DMS53 (cell line): Measurements from ENCODE around the gene LVRN.
"Not testable (repeated sequence)": the region's sequence is repeated elsewhere in the genome, so short reads cannot be mapped to it uniquely, and the experiment has no call there.

ENCODE experiments used
- DNase-seq: peaks from one replicate; lab custom pipeline; 2025; lab: John Stamatoyannopoulos, UW

The LVRN gene

GRCh38 chr5:115962239-115962564 is at the start of gene LVRN:
Gene LVRN, plus strand, starts transcription at chr5:115962475. Its CDS starts 143 bp downstream, at chr5:115962618.
- DNase-seq, result no peak

- not testable (repeated sequence) for DNase-seq
Observed at GRCh38 chr5:115913623-115914400, 48.5 kb upstream of the LVRN start.

GRCh38 chr5:115920171-115920725 is 42.0 kb upstream of the LVRN start:
- DNase-seq, result no peak

GRCh38 chr5:115928578-115929407 is 33.5 kb upstream of the LVRN start:
- DNase-seq, result peak; percentile 4

GRCh38 chr5:115930171-115930570 is 32.1 kb upstream of the LVRN start:
- DNase-seq, result not testable (repeated sequence)

GRCh38 chr5:115930630-115931337 is 31.5 kb upstream of the LVRN start:
- no peak for DNase-seq

GRCh38 chr5:115932991-115933390 is 29.3 kb upstream of the LVRN start:
- DNase-seq, result no peak

GRCh38 chr5:115934388-115934974 is 27.8 kb upstream of the LVRN start:
- DNase-seq, result no peak

GRCh38 chr5:115936031-115936430 is 26.2 kb upstream of the LVRN start:
- no peak for DNase-seq

GRCh38 chr5:115939059-115939458 is 23.2 kb upstream of the LVRN start:
- DNase-seq, result no peak

- DNase-seq, result no peak
Observed at GRCh38 chr5:115940080-115940810, 22.0 kb upstream of the LVRN start.

- DNase-seq, result no peak
Observed at GRCh38 chr5:115941051-115941675, 21.1 kb upstream of the LVRN start.

GRCh38 chr5:115944501-115944900 is 17.8 kb upstream of the LVRN start:
- DNase-seq, result no peak

GRCh38 chr5:115946655-115947054 is 15.6 kb upstream of the LVRN start:
- DNase-seq, result peak; percentile 5

- no peak for DNase-seq
Observed at GRCh38 chr5:115947260-115947659, 15.0 kb upstream of the LVRN start.

GRCh38 chr5:115948091-115948534 is 14.2 kb upstream of the LVRN start:
- DNase-seq, result no peak

GRCh38 chr5:115949096-115949495 is 13.2 kb upstream of the LVRN start:
- no peak for DNase-seq

- no peak for DNase-seq
Observed at GRCh38 chr5:115952588-115952987, 9.7 kb upstream of the LVRN start.

GRCh38 chr5:115954144-115954543 is 8.1 kb upstream of the LVRN start:
- DNase-seq, result no peak

- no peak for DNase-seq
Observed at GRCh38 chr5:115956957-115957356, 5.3 kb upstream of the LVRN start.
